ENCODE results near the gene ARL6IP4. TPM values are rescaled to one million over a fixed set of nuclear protein-coding genes. Genes with fewer than 3 reads are reported as not detected.

ARL6IP4 gene
- total and polyA plus RNA-seq, 9 donors, result 169 to 207 (median 191) TPM

DNA sequence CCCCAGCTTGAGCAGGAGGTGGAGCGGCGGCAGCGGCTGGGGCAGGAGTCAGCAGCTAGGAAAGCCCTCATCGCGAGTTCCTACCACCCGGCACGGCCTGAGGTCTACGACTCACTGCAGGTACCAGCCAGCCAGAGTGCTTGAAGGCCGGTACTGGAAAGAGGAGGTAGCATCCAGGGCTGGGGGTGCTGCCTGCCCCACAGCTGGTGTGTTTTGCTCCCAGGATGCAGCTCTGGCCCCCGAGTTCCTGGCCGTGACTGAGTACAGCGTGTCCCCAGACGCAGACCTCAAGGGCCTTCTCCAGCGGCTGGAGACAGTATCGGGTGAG is 3.9 kb upstream of the ARL6IP4 start:
- Histone ChIP-seq H3K9me3 (replicated peaks; ENCODE audit: control insufficient read depth, low read depth, low read length) (no peaks in the 10 kb centered on the region), H3K27me3 (ENCODE audit: control insufficient read depth, insufficient read depth, low read length) (no peaks in the 10 kb centered on the region), H3K36me3 (ENCODE audit: control insufficient read depth, insufficient read depth, low read length) (peaks cover 25% of the 10 kb centered on the region), H3K27ac (ENCODE audit: low read length) (no peak overlapping the region), H3K4me3 (ENCODE audit: low read length) (no peak overlapping the region), H3K4me1 (ENCODE audit: control insufficient read depth, insufficient read depth, low read length) (peaks cover 37% of the 10 kb centered on the region)
- DNase-seq, result no peak
- 82% methylated on average over 14 of the region's 15 CpGs for WGBS (ENCODE audit: insufficient coverage)

DNA sequence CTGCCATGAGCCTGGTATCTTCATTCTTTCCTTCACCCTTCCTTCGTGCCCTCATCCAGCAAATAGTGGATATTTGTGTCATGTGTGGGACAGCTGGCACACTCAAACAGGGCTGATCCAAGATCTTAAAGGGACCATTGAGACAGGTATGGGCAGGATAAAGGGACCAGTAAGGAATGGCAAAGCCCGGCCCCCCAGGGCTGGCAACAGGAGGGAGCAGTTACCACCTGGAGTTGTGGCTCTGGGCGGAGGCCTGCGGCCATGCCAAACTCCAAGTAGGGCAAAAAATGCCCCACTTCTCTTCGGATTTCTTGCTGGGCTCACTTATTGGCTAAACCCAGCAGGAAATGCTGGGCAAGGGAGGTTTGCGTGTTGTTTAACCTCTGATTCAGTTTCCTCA is 3.3 kb upstream of the ARL6IP4 start:
- peaks cover 42% of the 10 kb centered on the region for H3K4me1 ChIP-seq (ENCODE audit: control insufficient read depth, insufficient read depth, low read length)
- peaks cover 30% of the 10 kb centered on the region for H3K36me3 ChIP-seq (ENCODE audit: control insufficient read depth, insufficient read depth, low read length)
- H3K9me3 ChIP-seq (replicated peaks; ENCODE audit: control insufficient read depth, low read depth, low read length), result no peaks in the 10 kb centered on the region
- 97% methylated on average over 4 of the region's 6 CpGs for WGBS (ENCODE audit: insufficient coverage)
- H3K27me3 ChIP-seq (ENCODE audit: control insufficient read depth, insufficient read depth, low read length), result no peaks in the 10 kb centered on the region
- no peak for DNase-seq
- no peak overlapping the region for H3K4me3 ChIP-seq (ENCODE audit: low read length)
- no peak overlapping the region for H3K27ac ChIP-seq (ENCODE audit: low read length)

DNA sequence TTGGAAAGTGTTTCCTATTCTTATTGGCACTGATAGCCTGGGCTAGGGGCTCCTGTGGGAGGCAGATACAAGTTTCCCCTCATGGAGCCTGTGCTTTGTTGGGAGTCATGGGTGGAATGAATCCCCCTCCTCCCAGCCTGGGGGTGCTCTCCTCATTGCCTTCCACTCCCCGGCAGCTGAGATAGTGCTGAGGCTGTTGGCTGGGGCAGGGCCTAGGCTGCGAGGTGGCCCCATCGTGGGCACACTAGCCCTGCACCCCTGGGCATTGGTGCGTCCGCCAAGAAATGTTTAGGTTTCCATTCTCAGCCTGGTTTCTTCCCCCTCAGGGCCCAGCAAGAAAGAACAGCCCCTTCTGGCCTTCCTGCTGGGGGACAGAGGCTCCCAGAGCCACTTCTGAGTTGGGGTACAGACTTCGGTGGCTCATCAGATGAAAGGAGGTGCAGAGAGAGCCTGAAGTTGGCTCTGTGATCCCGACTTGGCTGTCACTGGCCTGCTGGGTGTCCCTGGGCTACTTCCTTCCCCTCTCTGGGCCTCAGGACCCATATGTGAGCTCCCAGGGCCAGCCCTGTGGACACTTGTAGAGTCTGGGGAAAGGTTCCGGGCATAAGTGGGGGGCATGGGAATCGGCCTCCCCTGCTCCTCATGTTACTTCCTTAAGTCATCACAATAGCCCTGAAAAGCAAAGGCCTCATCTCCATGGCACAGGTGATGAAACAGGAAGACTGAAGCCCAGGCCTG is 2.7 kb upstream of the ARL6IP4 start:
- 66% methylated on average over 2 of the region's 9 CpGs for WGBS (ENCODE audit: insufficient coverage)
- Histone ChIP-seq H3K9me3 (replicated peaks; ENCODE audit: control insufficient read depth, low read depth, low read length) (no peaks in the 10 kb centered on the region), H3K27me3 (ENCODE audit: control insufficient read depth, insufficient read depth, low read length) (no peaks in the 10 kb centered on the region), H3K4me1 (ENCODE audit: control insufficient read depth, insufficient read depth, low read length) (peaks cover 49% of the 10 kb centered on the region), H3K27ac (ENCODE audit: low read length) (no peak overlapping the region), H3K36me3 (ENCODE audit: control insufficient read depth, insufficient read depth, low read length) (peaks cover 37% of the 10 kb centered on the region), H3K4me3 (ENCODE audit: low read length) (no peak overlapping the region)
- DNase-seq, result no peak

DNA sequence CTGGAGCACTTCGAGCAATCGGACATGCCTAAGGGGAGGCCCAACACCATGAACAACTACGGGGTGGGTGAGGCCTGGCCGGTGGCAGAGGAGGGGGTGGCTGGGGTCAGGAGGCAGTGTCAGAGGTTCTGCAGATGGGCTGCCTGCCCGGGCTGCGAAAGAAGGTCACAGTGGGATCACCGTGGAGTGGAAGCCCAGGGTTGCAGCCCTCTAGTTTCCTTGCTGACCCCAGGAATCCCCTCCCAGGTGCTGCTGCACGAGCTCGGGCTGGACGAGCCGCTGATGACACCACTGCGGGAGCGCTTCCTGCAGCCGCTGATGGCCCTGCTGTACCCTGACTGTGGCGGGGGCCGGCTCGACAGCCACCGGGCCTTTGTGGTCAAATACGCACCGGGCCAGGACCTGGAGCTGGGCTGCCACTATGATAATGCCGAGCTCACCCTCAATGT is 1.9 kb upstream of the ARL6IP4 start:
- Histone ChIP-seq H3K4me3 (ENCODE audit: low read length) (no peak overlapping the region), H3K27me3 (ENCODE audit: control insufficient read depth, insufficient read depth, low read length) (no peaks in the 10 kb centered on the region), H3K36me3 (ENCODE audit: control insufficient read depth, insufficient read depth, low read length) (peaks cover 42% of the 10 kb centered on the region), H3K27ac (ENCODE audit: low read length) (no peak overlapping the region), H3K4me1 (ENCODE audit: control insufficient read depth, insufficient read depth, low read length) (peaks cover 56% of the 10 kb centered on the region), H3K9me3 (replicated peaks; ENCODE audit: control insufficient read depth, low read depth, low read length) (no peaks in the 10 kb centered on the region)
- 84% methylated on average over 20 of the region's 21 CpGs for WGBS (ENCODE audit: insufficient coverage)
- DNase-seq, result no peak

DNA sequence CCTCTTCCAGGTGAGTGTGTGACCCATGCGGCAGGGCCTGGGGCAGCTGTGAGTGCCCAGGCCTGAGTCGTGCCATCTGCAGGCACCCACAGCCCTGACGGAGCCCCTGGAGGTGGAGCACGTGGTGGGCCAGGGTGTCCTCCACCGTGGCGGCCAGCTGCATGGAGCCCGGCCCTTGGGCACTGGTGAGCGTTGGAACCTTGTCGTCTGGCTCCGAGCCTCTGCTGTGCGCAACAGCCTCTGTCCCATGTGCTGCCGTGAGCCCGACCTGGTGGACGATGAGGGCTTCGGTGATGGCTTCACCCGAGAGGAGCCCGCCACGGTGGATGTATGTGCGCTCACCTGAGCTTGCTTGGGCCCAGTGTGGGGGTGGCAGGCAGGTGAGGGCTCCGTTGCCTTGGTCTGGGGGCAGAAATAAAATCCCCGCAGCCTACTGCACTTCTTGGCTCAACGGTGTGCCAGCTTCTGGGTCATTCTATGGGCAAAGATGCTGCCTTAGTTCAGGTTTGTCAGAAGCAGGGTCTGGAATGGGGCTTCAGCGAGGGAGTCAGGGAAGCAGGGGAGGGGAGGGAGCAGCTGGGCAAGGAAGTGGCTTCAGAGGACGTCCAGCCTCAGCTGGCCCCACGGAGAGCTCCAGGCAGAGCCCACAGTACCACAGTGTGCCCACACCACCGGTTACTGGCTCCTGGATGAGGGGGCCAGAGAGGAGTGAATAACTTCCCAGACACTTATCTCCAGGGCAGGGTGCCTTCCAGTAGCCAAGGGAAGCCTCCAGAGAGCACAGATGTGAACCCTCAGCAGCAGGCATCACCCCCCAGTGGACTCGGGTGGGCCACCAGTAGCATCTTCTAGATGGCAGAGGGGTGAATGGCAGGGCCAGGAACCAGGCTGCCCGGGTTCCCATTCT is 1.2 kb upstream of the ARL6IP4 start:
- H3K4me1 ChIP-seq (ENCODE audit: control insufficient read depth, insufficient read depth, low read length), result peaks cover 59% of the 10 kb centered on the region
- 74% methylated on average over 27 of the region's 28 CpGs for WGBS (ENCODE audit: insufficient coverage)
- peak overlapping the region; percentile 69 for H3K27ac ChIP-seq (ENCODE audit: low read length)
- H3K36me3 ChIP-seq (ENCODE audit: control insufficient read depth, insufficient read depth, low read length), result peaks cover 42% of the 10 kb centered on the region
- H3K4me3 ChIP-seq (ENCODE audit: low read length), result peak overlapping the region; percentile 84
- DNase-seq, result no peak
- no peaks in the 10 kb centered on the region for H3K27me3 ChIP-seq (ENCODE audit: control insufficient read depth, insufficient read depth, low read length)
- H3K9me3 ChIP-seq (replicated peaks; ENCODE audit: control insufficient read depth, low read depth, low read length), result no peaks in the 10 kb centered on the region

DNA sequence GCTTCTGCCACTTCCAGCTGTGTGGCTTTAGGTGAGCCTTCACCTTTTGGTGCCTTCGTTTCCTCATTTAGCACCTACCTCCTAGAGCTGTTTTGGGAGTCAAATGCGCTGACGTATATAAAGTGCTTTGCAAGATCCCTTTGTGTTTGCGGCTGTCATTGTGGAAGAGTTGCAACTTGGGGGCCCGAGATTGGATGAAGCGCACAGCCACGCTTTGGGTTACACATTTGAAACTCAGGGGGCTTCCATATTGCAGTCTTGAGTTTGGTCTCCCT is 636 bp upstream of the ARL6IP4 start:
- no peaks in the 10 kb centered on the region for H3K9me3 ChIP-seq (replicated peaks; ENCODE audit: control insufficient read depth, low read depth, low read length)
- no peak for DNase-seq
- peaks cover 64% of the 10 kb centered on the region for H3K4me1 ChIP-seq (ENCODE audit: control insufficient read depth, insufficient read depth, low read length)
- 7% methylated on average over 6 of the region's 7 CpGs for WGBS (ENCODE audit: insufficient coverage)
- H3K27me3 ChIP-seq (ENCODE audit: control insufficient read depth, insufficient read depth, low read length), result no peaks in the 10 kb centered on the region
- peak overlapping the region; percentile 84 for H3K4me3 ChIP-seq (ENCODE audit: low read length)
- H3K36me3 ChIP-seq (ENCODE audit: control insufficient read depth, insufficient read depth, low read length), result peaks cover 44% of the 10 kb centered on the region
- H3K27ac ChIP-seq (ENCODE audit: low read length), result peak overlapping the region; percentile 69

DNA sequence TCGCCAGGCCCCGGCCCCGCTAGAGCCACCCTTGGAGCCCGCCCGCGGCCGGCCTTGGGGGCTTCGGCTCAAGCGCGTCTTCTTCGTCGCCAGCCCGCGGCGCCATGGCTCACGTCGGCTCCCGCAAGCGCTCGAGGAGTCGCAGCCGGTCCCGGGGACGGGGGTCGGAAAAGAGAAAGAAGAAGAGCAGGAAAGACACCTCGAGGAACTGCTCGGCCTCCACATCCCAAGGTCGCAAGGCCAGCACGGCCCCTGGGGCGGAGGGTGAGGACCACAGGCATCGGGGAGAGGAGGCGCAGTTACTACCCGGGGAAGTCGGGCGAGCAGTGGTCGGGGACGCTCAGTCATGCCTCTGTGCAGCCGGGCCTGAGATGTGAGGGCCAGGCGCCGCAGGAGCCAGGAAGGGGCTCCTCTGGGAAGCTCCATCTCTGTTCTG is 573 bp downstream of the ARL6IP4 start:
- DNase-seq, result no peak
- WGBS (ENCODE audit: insufficient coverage), result under 1% methylated on average over 35 of the region's 40 CpGs
- H3K27ac ChIP-seq (ENCODE audit: low read length), result peak overlapping the region; percentile 69

DNA sequence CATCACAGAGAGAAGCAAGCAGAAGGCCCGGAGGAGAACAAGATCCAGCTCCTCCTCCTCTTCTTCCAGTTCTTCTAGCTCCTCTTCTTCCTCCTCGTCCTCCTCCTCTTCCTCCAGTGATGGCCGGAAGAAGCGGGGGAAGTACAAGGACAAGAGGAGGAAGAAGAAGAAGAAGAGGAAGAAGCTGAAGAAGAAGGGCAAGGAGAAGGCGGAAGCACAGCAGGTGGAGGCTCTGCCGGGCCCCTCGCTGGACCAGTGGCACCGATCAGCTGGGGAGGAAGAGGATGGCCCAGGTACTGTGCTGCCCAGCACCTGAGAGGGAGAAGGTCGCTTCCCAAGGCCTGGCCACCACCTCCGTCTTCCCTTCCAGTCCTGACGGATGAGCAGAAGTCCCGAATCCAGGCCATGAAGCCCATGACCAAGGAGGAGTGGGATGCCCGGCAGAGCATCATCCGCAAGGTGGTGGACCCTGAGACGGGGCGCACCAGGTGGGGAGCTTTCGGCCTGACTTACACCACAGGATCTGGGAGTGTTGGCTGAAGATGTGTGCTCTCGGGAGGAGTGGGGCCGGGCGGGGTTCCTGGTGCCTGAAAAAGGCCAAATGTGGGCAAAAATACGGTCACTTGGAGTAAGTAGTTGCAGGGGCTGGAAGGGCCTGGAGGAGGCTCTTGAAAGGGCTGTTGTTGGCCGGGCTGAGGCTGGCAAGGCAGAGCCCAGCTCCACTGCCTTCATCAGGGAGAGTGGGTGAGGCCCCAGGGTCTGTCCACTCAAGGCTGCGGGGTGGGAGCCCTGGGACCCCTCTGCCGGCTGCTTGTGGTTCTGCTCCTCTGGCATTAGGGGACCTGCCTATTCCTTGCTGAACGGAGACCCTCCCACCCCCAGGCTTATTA is 1.4 kb downstream of the ARL6IP4 start:
- Histone ChIP-seq H3K9me3 (replicated peaks; ENCODE audit: control insufficient read depth, low read depth, low read length) (no peaks in the 10 kb centered on the region), H3K27me3 (ENCODE audit: control insufficient read depth, insufficient read depth, low read length) (no peaks in the 10 kb centered on the region), H3K27ac (ENCODE audit: low read length) (no peak overlapping the region), H3K4me1 (ENCODE audit: control insufficient read depth, insufficient read depth, low read length) (peaks cover 58% of the 10 kb centered on the region), H3K36me3 (ENCODE audit: control insufficient read depth, insufficient read depth, low read length) (peaks cover 48% of the 10 kb centered on the region), H3K4me3 (ENCODE audit: low read length) (peak overlapping the region; percentile 84)
- no peak for DNase-seq
- 72% methylated on average over 20 of the region's 25 CpGs for WGBS (ENCODE audit: insufficient coverage)

More for the DNA sequence above, 573 bp downstream of the ARL6IP4 start:
- H3K36me3 ChIP-seq (ENCODE audit: control insufficient read depth, insufficient read depth, low read length), result peaks cover 50% of the 10 kb centered on the region
- H3K4me1 ChIP-seq (ENCODE audit: control insufficient read depth, insufficient read depth, low read length), result peaks cover 65% of the 10 kb centered on the region
- H3K9me3 ChIP-seq (replicated peaks; ENCODE audit: control insufficient read depth, low read depth, low read length), result no peaks in the 10 kb centered on the region
- peak overlapping the region; percentile 84 for H3K4me3 ChIP-seq (ENCODE audit: low read length)
- H3K27me3 ChIP-seq (ENCODE audit: control insufficient read depth, insufficient read depth, low read length), result no peaks in the 10 kb centered on the region

DNA sequence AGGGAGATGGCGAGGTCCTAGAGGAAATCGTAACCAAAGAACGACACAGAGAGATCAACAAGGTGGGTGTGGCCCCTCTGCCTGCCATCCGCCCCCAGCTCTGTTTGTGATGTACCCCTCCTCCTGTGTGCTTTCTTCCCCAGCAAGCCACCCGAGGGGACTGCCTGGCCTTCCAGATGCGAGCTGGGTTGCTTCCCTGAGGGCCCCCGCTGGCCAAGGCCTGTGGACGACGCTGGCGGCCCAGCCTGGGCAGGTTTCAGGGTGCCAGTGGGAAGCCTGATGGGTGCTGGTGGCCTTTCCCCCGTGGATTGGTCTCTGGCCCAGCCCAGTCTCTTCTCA is 2.0 kb downstream of the ARL6IP4 start:
- 80% methylated on average over 11 of the region's 11 CpGs for WGBS (ENCODE audit: insufficient coverage)
- no peak for DNase-seq
- peaks cover 48% of the 10 kb centered on the region for H3K36me3 ChIP-seq (ENCODE audit: control insufficient read depth, insufficient read depth, low read length)
- H3K27ac ChIP-seq (ENCODE audit: low read length), result no peak overlapping the region
- H3K9me3 ChIP-seq (replicated peaks; ENCODE audit: control insufficient read depth, low read depth, low read length), result no peaks in the 10 kb centered on the region
- H3K4me3 ChIP-seq (ENCODE audit: low read length), result no peak overlapping the region
- H3K27me3 ChIP-seq (ENCODE audit: control insufficient read depth, insufficient read depth, low read length), result no peaks in the 10 kb centered on the region
- peaks cover 57% of the 10 kb centered on the region for H3K4me1 ChIP-seq (ENCODE audit: control insufficient read depth, insufficient read depth, low read length)

Data from muscle of leg (tissue), 11 donors.